Raji (cell line): ENCODE measurements around the gene EML6.

Experiments
- POLR2A ChIP-seq: IDR thresholded peaks from 2 replicates; pipeline ENCODE4 v1.6.1; 2011; ENCODE audit warnings: low read depth, low read length, control low read depth; ENCODE audit not compliant: insufficient read depth

EML6 gene

GRCh38 chr2:54723131-54723995 is at the start of gene EML6:
EML6 (plus strand) TSS chr2:54723662; CDS start chr2:54725062, 1,400 bp downstream.
- peak; percentile 93 for TF ChIP-seq POLR2A

- no peak for TF ChIP-seq POLR2A
Observed at GRCh38 chr2:54675281-54675680, 48.2 kb upstream of the EML6 start.

GRCh38 chr2:54675738-54676137 is 47.7 kb upstream of the EML6 start:
- TF ChIP-seq POLR2A: no peak

DNA sequence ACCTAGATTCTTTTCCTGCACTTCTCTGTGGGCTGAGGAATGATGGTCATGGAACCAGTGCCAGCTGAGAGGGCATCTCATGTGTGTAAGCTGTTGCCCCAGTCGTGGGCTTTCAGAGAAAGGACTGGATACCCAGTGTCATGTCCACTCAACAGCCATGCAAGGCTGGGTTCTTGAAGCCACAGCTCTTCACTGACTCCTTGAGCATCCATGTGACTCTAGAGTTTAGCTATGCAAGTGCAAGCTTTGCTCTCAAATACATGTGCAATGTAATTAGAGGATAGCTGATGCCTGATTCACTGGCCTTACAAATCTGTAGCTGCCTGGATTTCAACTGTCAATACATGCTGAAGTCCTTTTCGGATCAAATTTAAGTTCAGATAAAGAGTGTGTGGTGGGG is 46.8 kb upstream of the EML6 start:
- no peak for TF ChIP-seq POLR2A

DNA sequence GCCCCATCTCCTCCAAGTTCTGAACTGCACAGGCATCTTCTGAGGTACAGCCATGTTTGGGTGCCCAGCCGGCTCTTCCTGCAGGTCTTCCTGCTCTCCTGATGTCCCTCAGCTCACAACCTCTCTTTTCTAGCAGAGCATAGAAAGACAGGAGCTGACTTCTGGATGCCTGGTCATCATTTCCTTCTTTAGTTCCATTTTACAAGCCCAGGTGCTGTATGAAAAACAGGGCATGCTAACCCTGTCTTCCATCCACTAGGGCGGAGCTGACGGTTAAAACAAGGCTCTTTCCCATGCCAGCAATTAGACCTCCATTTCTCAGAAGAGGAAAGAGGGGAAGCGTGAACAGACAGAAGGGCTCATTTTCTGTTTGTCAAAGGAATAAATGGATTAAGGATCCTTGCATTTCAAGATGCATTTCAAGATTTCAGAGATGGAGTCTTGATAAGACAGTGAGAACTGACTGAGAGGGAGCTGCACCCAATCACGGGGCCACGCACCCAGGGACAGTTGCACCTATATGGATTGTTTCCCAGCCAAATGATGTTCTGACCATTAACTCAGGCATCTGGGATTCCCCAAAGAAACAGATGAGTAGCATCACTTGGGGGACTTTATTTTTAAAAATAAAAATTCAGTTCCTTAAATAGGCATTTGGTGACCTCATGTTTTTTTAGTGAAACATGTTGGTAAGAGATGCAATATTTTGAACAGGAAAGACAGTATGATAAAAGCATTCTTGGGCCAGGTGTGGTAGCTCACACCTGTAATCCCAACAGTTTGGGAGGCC is 45.8 kb upstream of the EML6 start:
- no peak for TF ChIP-seq POLR2A

DNA sequence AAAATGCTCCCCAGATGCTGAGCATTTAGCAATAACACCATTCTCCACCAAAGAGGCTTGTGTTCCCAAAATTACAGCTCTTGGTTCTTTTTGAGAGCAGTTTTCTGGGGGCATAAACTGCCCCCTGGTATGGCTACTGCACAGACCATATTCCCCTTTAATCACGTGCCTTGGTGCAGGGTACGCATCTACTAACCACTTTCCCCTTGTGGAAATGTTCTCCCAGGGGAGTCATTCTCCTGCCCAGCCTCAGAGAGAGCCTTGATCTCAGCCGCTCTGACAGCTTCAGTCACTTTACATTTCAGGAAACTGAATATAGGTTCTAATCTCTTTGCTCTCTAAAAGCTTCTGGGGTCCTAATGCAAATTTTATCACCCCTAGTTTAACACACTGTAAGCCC is 44.7 kb upstream of the EML6 start:
- no peak for TF ChIP-seq POLR2A

DNA sequence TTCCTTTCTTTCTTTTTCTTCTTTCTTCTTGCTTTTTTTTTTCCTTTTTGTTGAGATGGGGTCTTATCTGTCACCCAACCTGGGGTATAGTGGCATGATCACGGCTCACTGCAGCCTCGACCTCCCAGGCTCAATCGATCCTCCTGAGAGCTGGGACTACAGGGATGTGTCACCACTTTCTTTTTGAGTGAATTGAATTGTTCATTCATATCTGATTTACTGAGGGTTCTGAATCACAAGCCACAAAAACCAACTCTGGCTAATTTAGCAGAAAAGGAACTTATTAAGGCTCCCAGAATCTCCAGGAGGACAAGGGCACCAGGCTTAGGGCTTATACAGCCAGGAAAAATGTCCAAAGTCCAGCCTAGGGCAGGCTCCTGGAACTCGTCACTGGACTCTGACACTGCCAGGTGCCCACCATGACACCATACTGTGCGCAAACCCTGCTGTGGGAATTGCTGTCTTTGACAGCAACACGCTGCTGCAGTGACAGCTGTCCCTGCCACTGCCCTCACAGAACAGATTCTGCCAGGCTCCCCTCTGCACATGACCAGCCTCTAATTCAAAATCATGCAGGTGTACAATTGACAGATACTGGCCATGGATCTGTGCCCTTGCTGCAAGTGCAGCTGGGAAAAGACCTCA is 42.9 kb upstream of the EML6 start:
- TF ChIP-seq POLR2A: no peak

DNA sequence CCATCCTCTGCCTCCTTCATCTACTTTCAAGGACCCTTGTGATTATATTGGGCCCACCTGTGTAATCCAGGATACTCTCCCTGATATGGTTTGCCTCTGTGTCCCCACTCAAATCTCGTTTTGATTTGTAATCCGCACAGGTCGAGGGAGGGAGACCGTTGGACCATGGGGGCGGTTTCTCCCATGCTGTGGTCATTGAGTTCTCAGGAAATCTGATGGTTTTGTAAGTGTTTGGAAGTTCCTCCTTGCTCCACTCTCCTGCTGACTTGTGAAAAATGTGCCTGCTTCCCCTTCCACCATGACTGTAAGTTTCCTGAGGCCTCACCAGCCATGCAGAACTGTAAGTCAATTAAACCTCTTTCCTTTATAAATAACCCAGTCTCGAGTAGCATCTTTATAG is 42.0 kb upstream of the EML6 start:
- no peak for TF ChIP-seq POLR2A

DNA sequence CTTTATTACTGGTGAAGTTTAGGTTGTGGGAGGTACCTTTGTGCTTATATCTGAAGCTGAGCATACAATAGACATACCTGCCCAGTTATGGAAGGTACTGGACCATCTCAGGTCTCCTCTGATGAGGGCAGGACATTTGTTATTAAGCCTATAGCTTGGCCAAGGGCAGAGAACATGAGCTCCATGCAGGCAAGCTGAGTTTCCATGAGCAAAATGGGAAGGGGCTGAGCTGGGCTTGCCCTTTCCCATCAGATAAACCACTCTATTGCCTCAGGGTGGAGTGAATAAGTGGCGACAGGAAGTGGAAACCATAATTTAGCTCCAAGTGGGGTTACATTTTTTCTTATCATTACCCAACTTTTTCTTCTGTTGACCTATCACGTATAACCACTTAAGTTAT is 39.9 kb upstream of the EML6 start:
- no peak for TF ChIP-seq POLR2A

DNA sequence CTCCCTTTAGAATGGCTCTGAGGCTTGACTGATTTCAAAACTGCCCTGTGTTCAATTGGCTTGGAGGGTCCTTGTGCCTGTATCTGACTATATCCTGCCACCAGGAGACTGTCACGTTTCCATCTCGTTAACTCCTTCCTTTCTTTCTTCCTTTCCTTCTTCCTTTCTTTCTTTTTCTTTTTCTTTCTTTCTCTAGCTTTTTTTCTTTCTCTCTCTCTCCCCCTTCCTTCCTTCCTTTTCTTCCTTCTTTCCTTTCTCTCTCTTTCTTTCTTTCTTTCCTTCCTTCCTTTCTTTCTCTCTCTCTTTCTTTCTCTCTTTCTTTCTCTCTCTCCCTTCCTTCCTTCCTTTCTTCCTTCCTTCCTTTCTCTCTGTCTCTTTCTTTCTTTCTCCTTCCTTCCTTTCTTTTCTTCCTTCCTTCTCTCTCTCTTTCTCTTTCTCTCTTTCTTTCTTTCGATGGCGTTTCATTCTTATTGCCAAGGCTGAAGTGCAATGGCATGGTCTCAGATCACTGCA is 38.1 kb upstream of the EML6 start:
- TF ChIP-seq POLR2A: no peak

DNA sequence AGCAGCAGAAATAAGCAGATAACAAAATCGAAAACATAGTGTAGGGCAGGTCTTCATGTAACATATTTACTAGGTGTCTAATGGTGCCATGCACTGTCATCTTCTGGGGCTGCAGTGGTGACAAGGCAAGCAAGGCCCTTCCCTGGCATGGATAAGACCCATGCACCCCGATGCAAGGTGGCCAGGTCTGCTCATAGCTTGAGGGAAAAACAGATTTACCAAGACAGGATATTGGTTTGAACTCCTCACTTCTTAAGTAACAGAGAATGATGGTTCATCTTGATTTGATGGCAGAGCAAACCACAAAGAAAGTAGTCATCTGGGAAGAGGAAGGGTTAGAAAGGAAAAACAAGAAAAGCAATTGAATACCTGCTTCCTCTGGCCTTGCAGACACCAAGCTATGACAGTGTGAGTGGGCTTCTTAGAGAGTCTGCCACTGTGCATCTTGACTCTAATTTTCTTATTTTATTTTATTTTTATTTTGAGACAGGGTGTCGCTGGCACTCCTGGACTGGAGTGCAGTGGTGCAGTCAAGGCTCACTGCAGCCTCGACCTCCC is 35.8 kb upstream of the EML6 start:
- TF ChIP-seq POLR2A: no peak

- TF ChIP-seq POLR2A: no peak
Observed at GRCh38 chr2:54691445-54692135, 31.9 kb upstream of the EML6 start.

- no peak for TF ChIP-seq POLR2A
Observed at GRCh38 chr2:54692556-54692955, 30.9 kb upstream of the EML6 start.

- TF ChIP-seq POLR2A: no peak
Observed at GRCh38 chr2:54695378-54695777, 28.1 kb upstream of the EML6 start.

DNA sequence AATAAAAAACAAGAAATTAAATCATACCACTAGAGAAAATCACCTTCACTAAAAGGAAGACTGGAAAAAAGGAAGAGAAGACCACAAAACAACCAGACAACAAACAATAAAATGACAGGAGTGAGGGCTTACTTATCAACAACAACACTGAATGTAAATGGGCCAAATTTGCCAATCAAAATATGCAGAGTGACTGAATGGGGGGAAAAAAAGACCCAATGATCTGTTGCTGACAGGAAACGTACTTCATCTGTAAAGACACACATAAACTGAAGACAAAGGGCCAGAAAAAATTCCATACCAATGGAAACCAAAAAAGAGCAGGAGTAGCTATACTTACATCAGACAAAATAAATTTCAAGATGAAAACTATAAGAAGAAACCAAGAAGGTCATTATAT is 25.5 kb upstream of the EML6 start:
- TF ChIP-seq POLR2A: no peak
